HepG2 (cell line): ENCODE data around the gene PIGV. TPM values are rescaled to one million over a fixed set of nuclear protein-coding genes. Genes with fewer than 3 reads are reported as not detected.
A peak's percentile ranks its signal among the peaks of the same experiment; 100 is the strongest.

ENCODE experiments used
- GMEB1 ChIP-seq: sonication (generic); formaldehyde crosslinking; IDR thresholded peaks from 2 replicates; pipeline ENCODE4 v1.5.1; 2020; ENCODE audit warnings: missing genetic modification reagents, mild to moderate bottlenecking, borderline replicate concordance
- HNRNPL ChIP-seq: fragments of 200-400 bp; formaldehyde crosslinking; IDR thresholded peaks from 2 replicates; pipeline ENCODE4 v1.6.1; 2017; ENCODE audit warnings: mild to moderate bottlenecking, low read depth, low read length
- KDM2A ChIP-seq: sonication (generic); formaldehyde crosslinking; IDR thresholded peaks from 2 replicates; pipeline ENCODE4 v1.4.0; 2020; ENCODE audit warnings: low read depth, missing genetic modification reagents, borderline replicate concordance
- NCOA2 ChIP-seq: sonication (generic); formaldehyde crosslinking; IDR thresholded peaks from 2 replicates; pipeline ENCODE4 v1.8.0; 2022; ENCODE audit warnings: inconsistent platforms
- NKX3-1 ChIP-seq: sonication (generic); formaldehyde crosslinking; IDR thresholded peaks from 2 replicates; pipeline ENCODE4 v1.5.0; 2020; ENCODE audit warnings: missing genetic modification reagents
- PRDM4 ChIP-seq: sonication (generic); formaldehyde crosslinking; IDR thresholded peaks from 2 replicates; pipeline ENCODE4 v1.9.0; 2021; ENCODE audit warnings: missing genetic modification reagents, borderline replicate concordance
- ZBTB8A ChIP-seq: sonication (generic); formaldehyde crosslinking; IDR thresholded peaks from 2 replicates; pipeline ENCODE4 v1.4.0; 2020; ENCODE audit warnings: mild to moderate bottlenecking, low read depth, missing genetic modification reagents, borderline replicate concordance
- ZFYVE20 ChIP-seq: sonication (generic); formaldehyde crosslinking; IDR thresholded peaks from 2 replicates; pipeline ENCODE4 v1.8.0; 2023; ENCODE audit warnings: low read depth, mild to moderate bottlenecking, moderate library complexity, missing genetic modification reagents, borderline replicate concordance
- ZMYM2 ChIP-seq: sonication (generic); formaldehyde crosslinking; IDR thresholded peaks from 2 replicates; pipeline ENCODE4 v1.8.0; 2022; ENCODE audit warnings: mild to moderate bottlenecking, missing genetic modification reagents
- ZNF224 ChIP-seq: sonication (generic); formaldehyde crosslinking; IDR thresholded peaks from 2 replicates; pipeline ENCODE4 v1.5.0; 2020; ENCODE audit warnings: mild to moderate bottlenecking, missing genetic modification reagents
- ZNF451 ChIP-seq: sonication (generic); formaldehyde crosslinking; IDR thresholded peaks from 2 replicates; pipeline ENCODE4 v1.5.0; 2020; ENCODE audit warnings: mild to moderate bottlenecking, missing genetic modification reagents
- ZNF562 ChIP-seq: sonication (generic); formaldehyde crosslinking; IDR thresholded peaks from 2 replicates; pipeline ENCODE4 v1.8.0; 2022; ENCODE audit warnings: missing genetic modification reagents, borderline replicate concordance
- ZNF788 ChIP-seq: sonication (generic); formaldehyde crosslinking; IDR thresholded peaks from 2 replicates; pipeline ENCODE4 v1.5.0; 2020; ENCODE audit warnings: mild to moderate bottlenecking, missing genetic modification reagents, borderline replicate concordance
- polyA plus RNA-seq, 8 experiments: library from polyadenylated mRNA; depleted of rRNA in 3 of 8; stranded (reverse) in 7 of 8; unstranded in 1 of 8; fragments of >200 nt; fragmentation: Illumina TruSeq in 4 of 8; extraction: Trizol in 4 of 8; gene quantifications; 2 replicates each; pipeline versions ENCODE4 v1.2.1 to v1.2.3, GENCODE V29; 2011 to 2016; ENCODE audit warnings: low read depth in 4 of 8, missing spikeins in 1 of 8, mixed read lengths in 1 of 8; ENCODE audit not compliant: insufficient read depth in 1 of 8
- total RNA-seq, 5 experiments: library from RNA; depleted of rRNA; stranded (reverse); fragments of >200 nt; fragmentation: Illumina TruSeq; extraction: Trizol; gene quantifications; 2 replicates each; pipeline ENCODE4 v1.2.3, GENCODE V29; 2016; ENCODE audit warnings: low read depth in 1 of 5
- TF ChIP-seq, protein P1 (sequence below): sonication (generic); formaldehyde crosslinking; IDR thresholded peaks from 2 replicates; pipeline ENCODE4 v1.4.0; 2020; ENCODE audit warnings: missing genetic modification reagents, borderline replicate concordance
- TF ChIP-seq, protein P2 (sequence below): sonication (generic); formaldehyde crosslinking; IDR thresholded peaks from 2 replicates; pipeline ENCODE4 v1.9.0; 2021; ENCODE audit warnings: missing genetic modification reagents, borderline replicate concordance

PIGV gene
- total and polyA plus RNA-seq, 2 of the 13 experiments (the other 11 are each of a cell fraction or from before 2014, with no cell fraction given), result 13.5 to 22.7 TPM

DNA sequence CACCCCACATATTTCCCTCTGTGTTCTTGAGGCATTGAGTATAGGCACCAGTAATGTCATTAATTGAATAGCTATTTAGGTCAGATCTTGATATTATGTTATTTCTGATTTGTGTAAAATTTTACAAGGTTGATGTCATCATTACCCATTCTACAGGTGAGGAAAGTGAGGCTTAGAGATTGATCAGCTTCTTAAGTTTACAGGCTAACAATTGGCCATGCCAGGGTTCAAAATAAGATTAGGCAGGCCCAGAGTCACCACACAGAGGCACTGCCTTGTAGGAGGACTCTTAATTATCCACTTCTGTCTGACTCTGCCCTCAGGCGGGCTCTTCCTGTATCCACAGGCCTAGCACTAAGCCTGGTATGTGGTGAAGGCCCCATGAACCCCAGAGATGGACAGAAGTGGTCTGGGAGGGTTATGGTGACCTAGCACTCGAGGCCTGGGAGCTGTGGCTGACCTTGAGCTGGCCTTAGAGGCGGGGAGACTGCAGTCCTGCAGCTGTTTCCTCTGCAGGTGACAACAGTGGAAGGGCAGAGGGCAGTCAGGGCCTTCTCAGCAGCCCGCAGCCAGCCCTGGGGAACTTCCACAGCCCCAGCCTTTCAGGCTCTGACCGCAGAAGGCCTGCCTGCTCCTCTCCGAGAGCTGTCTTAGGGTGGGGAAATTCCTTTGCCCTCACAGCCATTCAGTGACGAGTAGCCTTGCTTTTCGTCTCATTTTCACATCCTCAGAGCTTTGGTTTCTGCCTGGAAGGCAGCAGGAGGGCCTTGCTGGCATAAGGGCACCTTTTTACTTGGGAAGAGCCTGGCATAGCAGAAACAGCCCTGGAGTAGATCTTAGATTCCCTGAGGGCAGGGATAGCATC, 51.0 kb downstream of the PIGV start (continued):
- TF ChIP-seq, protein P1, sequence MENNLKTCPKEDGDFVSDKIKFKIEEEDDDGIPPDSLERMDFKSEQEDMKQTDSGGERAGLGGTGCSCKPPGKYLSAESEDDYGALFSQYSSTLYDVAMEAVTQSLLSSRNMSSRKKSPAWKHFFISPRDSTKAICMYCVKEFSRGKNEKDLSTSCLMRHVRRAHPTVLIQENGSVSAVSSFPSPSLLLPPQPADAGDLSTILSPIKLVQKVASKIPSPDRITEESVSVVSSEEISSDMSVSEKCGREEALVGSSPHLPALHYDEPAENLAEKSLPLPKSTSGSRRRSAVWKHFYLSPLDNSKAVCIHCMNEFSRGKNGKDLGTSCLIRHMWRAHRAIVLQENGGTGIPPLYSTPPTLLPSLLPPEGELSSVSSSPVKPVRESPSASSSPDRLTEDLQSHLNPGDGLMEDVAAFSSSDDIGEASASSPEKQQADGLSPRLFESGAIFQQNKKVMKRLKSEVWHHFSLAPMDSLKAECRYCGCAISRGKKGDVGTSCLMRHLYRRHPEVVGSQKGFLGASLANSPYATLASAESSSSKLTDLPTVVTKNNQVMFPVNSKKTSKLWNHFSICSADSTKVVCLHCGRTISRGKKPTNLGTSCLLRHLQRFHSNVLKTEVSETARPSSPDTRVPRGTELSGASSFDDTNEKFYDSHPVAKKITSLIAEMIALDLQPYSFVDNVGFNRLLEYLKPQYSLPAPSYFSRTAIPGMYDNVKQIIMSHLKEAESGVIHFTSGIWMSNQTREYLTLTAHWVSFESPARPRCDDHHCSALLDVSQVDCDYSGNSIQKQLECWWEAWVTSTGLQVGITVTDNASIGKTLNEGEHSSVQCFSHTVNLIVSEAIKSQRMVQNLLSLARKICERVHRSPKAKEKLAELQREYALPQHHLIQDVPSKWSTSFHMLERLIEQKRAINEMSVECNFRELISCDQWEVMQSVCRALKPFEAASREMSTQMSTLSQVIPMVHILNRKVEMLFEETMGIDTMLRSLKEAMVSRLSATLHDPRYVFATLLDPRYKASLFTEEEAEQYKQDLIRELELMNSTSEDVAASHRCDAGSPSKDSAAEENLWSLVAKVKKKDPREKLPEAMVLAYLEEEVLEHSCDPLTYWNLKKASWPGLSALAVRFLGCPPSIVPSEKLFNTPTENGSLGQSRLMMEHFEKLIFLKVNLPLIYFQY, result no peak
- no peak for TF ChIP-seq NKX3-1
- peak; percentile 71; the same call in 1 of the 2 replicates for TF ChIP-seq ZNF451 (CRISPR knock-in tag)
- peak; percentile 51 for TF ChIP-seq NCOA2
- TF ChIP-seq ZNF562 (CRISPR knock-in tag), result no peak
- no peak for TF ChIP-seq ZBTB8A
- peak; percentile 76; the same call in 1 of the 2 replicates for TF ChIP-seq ZNF788 (CRISPR knock-in tag)
- TF ChIP-seq, protein P2, sequence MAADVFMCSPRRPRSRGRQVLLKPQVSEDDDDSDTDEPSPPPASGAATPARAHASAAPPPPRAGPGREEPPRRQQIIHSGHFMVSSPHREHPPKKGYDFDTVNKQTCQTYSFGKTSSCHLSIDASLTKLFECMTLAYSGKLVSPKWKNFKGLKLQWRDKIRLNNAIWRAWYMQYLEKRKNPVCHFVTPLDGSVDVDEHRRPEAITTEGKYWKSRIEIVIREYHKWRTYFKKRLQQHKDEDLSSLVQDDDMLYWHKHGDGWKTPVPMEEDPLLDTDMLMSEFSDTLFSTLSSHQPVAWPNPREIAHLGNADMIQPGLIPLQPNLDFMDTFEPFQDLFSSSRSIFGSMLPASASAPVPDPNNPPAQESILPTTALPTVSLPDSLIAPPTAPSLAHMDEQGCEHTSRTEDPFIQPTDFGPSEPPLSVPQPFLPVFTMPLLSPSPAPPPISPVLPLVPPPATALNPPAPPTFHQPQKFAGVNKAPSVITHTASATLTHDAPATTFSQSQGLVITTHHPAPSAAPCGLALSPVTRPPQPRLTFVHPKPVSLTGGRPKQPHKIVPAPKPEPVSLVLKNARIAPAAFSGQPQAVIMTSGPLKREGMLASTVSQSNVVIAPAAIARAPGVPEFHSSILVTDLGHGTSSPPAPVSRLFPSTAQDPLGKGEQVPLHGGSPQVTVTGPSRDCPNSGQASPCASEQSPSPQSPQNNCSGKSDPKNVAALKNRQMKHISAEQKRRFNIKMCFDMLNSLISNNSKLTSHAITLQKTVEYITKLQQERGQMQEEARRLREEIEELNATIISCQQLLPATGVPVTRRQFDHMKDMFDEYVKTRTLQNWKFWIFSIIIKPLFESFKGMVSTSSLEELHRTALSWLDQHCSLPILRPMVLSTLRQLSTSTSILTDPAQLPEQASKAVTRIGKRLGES (CRISPR knock-in tag), result no peak
- no peak for TF ChIP-seq ZNF224 (CRISPR knock-in tag)
- TF ChIP-seq PRDM4 (CRISPR knock-in tag), result no peak
- TF ChIP-seq GMEB1, result no peak
- 0 out of 2 replicates have a peak, but pooled peaks have one; percentile 65 for TF ChIP-seq HNRNPL
- TF ChIP-seq ZMYM2, result no peak; the same call in 1 of the 2 replicates
- TF ChIP-seq ZFYVE20 (CRISPR knock-in tag), result no peak
- TF ChIP-seq KDM2A, result no peak
